ENCODE data around the gene DIP2C.
"Not testable (repeated sequence)": the region's sequence is repeated elsewhere in the genome, so short reads cannot be mapped to it uniquely, and the experiment has no call there.

The DIP2C gene

DNA sequence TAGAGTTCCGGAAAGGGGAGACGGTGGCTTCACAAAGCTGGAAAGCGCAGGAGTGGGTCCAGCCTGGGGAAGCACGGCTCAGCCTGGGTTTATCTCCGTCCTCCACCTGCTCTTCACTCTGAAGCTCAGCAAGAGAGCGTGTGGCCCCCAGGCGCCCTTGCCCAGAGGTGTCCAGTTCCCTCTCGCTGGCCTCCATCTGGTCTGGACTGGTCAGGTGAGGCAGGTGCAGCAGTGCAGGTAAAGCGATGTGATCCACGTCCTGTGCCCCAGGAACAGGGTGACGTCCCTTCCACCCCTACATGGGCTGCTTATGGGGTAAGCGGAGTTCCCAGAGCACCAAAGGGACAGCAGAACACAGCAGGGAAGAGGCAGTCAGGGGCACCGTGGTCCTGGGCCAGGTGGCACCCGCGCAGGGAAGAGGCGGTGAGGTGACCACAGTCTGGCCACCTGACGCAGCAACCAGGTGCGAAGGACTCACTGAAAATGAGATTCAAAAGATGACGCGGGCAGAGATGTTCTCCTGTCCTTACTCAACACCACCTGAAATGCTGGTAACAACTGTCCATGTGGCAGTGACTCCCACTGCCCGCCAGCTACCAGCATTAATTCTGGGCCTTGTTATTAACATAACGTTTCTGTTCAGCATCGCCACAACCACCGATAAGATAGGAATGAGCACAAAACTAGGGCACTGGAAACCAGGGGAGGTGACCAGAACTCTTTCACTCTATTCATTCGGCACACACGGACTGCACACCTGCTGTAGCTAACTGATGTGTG, 33.0 kb upstream of the DIP2C start:
- Histone ChIP-seq H3K27ac (ENCODE audit: low read length) (no peak overlapping the region), H3K27me3 (ENCODE audit: control insufficient read depth in 1 of 2, insufficient read depth in 2 of 2, low read length in 2 of 2) (no peaks in the 10 kb centered on the region), H3K4me1 (ENCODE audit: control insufficient read depth, insufficient read depth, low read length) (no peaks in the 10 kb centered on the region), H3K36me3 (ENCODE audit: control insufficient read depth in 2 of 2, insufficient read depth in 2 of 2, low read length in 2 of 2) (no peaks in the 10 kb centered on the region), H3K9ac (ENCODE audit: low read length in 2 of 2) (no peak overlapping the region), H3K9me3 (ENCODE audit: control insufficient read depth in 2 of 2, low read length in 2 of 2) (no peaks in the 10 kb centered on the region), H3K4me3 (ENCODE audit: low read length in 2 of 2) (no peak overlapping the region)

GRCh38 chr10:718143-718700, 28.8 kb upstream of the DIP2C start:
- Histone ChIP-seq H3K36me3 (ENCODE audit: control insufficient read depth in 2 of 2, insufficient read depth in 2 of 2, low read length in 2 of 2) (no peaks in the 10 kb centered on the region), H3K4me1 (ENCODE audit: control insufficient read depth, insufficient read depth, low read length) (no peaks in the 10 kb centered on the region), H3K9ac (ENCODE audit: low read length in 2 of 2) (no peak overlapping the region), H3K27ac (ENCODE audit: low read length) (no peak overlapping the region), H3K9me3 (ENCODE audit: control insufficient read depth in 2 of 2, low read length in 2 of 2) (peaks cover 12 to 13% of the 10 kb centered on the region in 2 donors), H3K4me3 (ENCODE audit: low read length in 2 of 2) (no peak overlapping the region), H3K27me3 (ENCODE audit: control insufficient read depth in 1 of 2, insufficient read depth in 2 of 2, low read length in 2 of 2) (no peaks in the 10 kb centered on the region)

- peaks cover 15 to 16% of the 10 kb centered on the region in 2 donors for H3K9me3 ChIP-seq (ENCODE audit: control insufficient read depth in 2 of 2, low read length in 2 of 2)
- no peak overlapping the region for H3K4me3 ChIP-seq (ENCODE audit: low read length in 2 of 2)
- no peak overlapping the region for H3K9ac ChIP-seq (ENCODE audit: low read length in 2 of 2)
- H3K27ac ChIP-seq (ENCODE audit: low read length) = no peak overlapping the region
- H3K36me3 ChIP-seq (ENCODE audit: control insufficient read depth in 2 of 2, insufficient read depth in 2 of 2, low read length in 2 of 2) = no peaks in the 10 kb centered on the region
- H3K27me3 ChIP-seq (ENCODE audit: control insufficient read depth in 1 of 2, insufficient read depth in 2 of 2, low read length in 2 of 2) = no peaks in the 10 kb centered on the region
- H3K4me1 ChIP-seq (ENCODE audit: control insufficient read depth, insufficient read depth, low read length) = no peaks in the 10 kb centered on the region
These were observed 28.0 kb upstream of the DIP2C start for GRCh38 chr10:717458-717857.

GRCh38 chr10:716821-717220, 27.4 kb upstream of the DIP2C start:
- H3K9ac ChIP-seq (ENCODE audit: low read length in 2 of 2) = no peak overlapping the region
- no peaks in the 10 kb centered on the region for H3K36me3 ChIP-seq (ENCODE audit: control insufficient read depth in 2 of 2, insufficient read depth in 2 of 2, low read length in 2 of 2)
- H3K4me3 ChIP-seq (ENCODE audit: low read length in 2 of 2) = no peak overlapping the region
- no peaks in the 10 kb centered on the region for H3K4me1 ChIP-seq (ENCODE audit: control insufficient read depth, insufficient read depth, low read length)
- H3K27me3 ChIP-seq (ENCODE audit: control insufficient read depth in 1 of 2, insufficient read depth in 2 of 2, low read length in 2 of 2) = no peaks in the 10 kb centered on the region
- H3K9me3 ChIP-seq (ENCODE audit: control insufficient read depth in 2 of 2, low read length in 2 of 2) = peaks cover 15 to 16% of the 10 kb centered on the region in 2 donors
- no peak overlapping the region for H3K27ac ChIP-seq (ENCODE audit: low read length)

DNA sequence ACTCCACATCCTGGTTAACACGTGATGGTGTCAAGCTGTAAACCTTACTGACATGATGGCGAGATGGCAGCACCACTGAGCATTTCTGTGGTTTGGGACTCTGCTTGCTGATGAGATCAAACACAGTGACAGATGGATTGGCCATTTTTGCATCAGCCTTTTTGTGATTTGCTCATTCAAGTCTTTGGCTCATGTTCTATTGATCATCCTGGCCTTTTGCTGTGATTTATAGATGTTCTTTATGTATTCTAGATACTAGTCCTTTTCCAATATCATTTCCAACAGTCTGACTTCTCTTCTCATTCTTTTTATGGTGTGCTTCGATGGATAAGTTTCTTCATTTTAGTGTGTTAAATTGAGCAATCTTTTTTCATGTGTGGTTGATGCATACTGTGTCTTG, 24.7 kb upstream of the DIP2C start:
- Histone ChIP-seq H3K9me3 (ENCODE audit: control insufficient read depth in 2 of 2, low read length in 2 of 2) (peaks cover 15 to 16% of the 10 kb centered on the region in 2 donors), H3K9ac (ENCODE audit: low read length in 2 of 2) (no peak overlapping the region), H3K4me3 (ENCODE audit: low read length in 2 of 2) (no peak overlapping the region), H3K36me3 (ENCODE audit: control insufficient read depth in 2 of 2, insufficient read depth in 2 of 2, low read length in 2 of 2) (no peaks in the 10 kb centered on the region), H3K27me3 (ENCODE audit: control insufficient read depth in 1 of 2, insufficient read depth in 2 of 2, low read length in 2 of 2) (no peaks in the 10 kb centered on the region), H3K27ac (ENCODE audit: low read length) (no peak overlapping the region), H3K4me1 (ENCODE audit: control insufficient read depth, insufficient read depth, low read length) (no peaks in the 10 kb centered on the region)

DNA sequence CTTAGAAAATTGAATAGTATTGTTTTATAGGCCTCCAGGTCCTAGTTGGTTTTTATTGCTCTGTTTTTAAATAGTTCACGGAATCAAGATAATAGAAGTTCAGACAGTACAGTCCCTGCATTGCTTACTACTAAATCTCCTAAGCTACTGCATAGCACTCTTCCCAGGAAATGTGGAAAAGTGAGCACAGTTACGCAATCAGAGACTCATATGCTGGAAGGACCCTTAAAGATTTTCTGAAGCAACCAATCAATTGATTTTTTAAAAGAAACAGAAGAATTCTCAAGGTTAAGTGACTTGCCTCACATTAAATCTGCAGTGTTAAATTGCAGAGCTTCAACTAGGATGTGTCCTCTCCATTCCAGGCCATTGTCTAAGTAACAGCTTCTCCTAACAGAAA, 23.1 kb upstream of the DIP2C start:
- H3K9ac ChIP-seq (ENCODE audit: low read length in 2 of 2) = no peak overlapping the region
- no peaks in the 10 kb centered on the region for H3K4me1 ChIP-seq (ENCODE audit: control insufficient read depth, insufficient read depth, low read length)
- H3K36me3 ChIP-seq (ENCODE audit: control insufficient read depth in 2 of 2, insufficient read depth in 2 of 2, low read length in 2 of 2) = no peaks in the 10 kb centered on the region
- no peak overlapping the region for H3K4me3 ChIP-seq (ENCODE audit: low read length in 2 of 2)
- peaks cover 15 to 16% of the 10 kb centered on the region in 2 donors for H3K9me3 ChIP-seq (ENCODE audit: control insufficient read depth in 2 of 2, low read length in 2 of 2)
- H3K27me3 ChIP-seq (ENCODE audit: control insufficient read depth in 1 of 2, insufficient read depth in 2 of 2, low read length in 2 of 2) = no peaks in the 10 kb centered on the region
- H3K27ac ChIP-seq (ENCODE audit: low read length) = no peak overlapping the region

DNA sequence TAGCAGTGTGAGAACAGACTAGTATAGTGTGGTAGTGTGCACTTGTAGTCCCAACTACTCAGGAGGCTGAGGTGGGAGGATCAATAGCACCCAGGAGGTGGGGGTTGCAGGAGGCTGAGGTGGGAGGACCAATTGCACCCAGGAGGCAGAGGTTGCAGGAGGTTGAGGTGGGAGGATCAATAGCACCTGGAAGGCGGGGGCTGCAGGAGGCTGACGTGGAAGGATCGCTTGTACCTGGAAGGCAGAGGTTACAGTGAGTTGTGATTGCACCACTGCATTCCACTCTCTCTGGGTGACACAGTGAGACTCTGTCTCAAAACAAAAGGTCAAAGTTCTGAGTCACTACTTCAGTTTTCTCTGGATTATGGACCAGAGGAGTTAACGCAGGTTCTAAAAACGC, 22.6 kb upstream of the DIP2C start:
- no peaks in the 10 kb centered on the region for H3K4me1 ChIP-seq (ENCODE audit: control insufficient read depth, insufficient read depth, low read length)
- no peaks in the 10 kb centered on the region for H3K36me3 ChIP-seq (ENCODE audit: control insufficient read depth in 2 of 2, insufficient read depth in 2 of 2, low read length in 2 of 2)
- H3K9ac ChIP-seq (ENCODE audit: low read length in 2 of 2) = no peak overlapping the region
- H3K27ac ChIP-seq (ENCODE audit: low read length) = no peak overlapping the region
- H3K4me3 ChIP-seq (ENCODE audit: low read length in 2 of 2) = no peak overlapping the region
- no peaks in the 10 kb centered on the region for H3K27me3 ChIP-seq (ENCODE audit: control insufficient read depth in 1 of 2, insufficient read depth in 2 of 2, low read length in 2 of 2)
- H3K9me3 ChIP-seq (ENCODE audit: control insufficient read depth in 2 of 2, low read length in 2 of 2) = peaks cover 15 to 16% of the 10 kb centered on the region in 2 donors

DNA sequence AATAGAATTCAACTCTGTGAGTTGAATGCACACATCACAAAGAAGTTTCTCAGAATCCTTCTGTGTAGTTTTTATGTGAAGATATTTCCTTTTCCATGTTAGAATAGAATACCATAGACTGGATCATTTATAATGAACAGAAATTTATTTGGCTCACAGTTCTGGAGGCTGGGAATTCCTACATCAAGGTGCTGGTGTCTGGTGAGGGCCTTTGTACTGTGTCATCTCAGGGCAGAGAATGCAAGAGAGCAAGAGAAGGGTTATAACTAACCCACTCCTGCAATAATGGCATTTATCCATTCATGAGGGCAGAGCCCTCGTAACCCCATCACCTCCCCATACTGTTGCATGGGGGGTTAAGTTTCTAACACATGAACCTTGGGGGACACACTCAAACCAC, 18.4 kb upstream of the DIP2C start:
- Histone ChIP-seq H3K36me3 (ENCODE audit: control insufficient read depth in 2 of 2, insufficient read depth in 2 of 2, low read length in 2 of 2) (no peaks in the 10 kb centered on the region), H3K9ac (ENCODE audit: low read length in 2 of 2) (no peak overlapping the region), H3K4me3 (ENCODE audit: low read length in 2 of 2) (no peak overlapping the region), H3K9me3 (ENCODE audit: control insufficient read depth in 2 of 2, low read length in 2 of 2) (peaks cover 0 to 1% of the 10 kb centered on the region in 2 donors), H3K4me1 (ENCODE audit: control insufficient read depth, insufficient read depth, low read length) (no peaks in the 10 kb centered on the region), H3K27ac (ENCODE audit: low read length) (no peak overlapping the region), H3K27me3 (ENCODE audit: control insufficient read depth in 1 of 2, insufficient read depth in 2 of 2, low read length in 2 of 2) (peaks cover 2 to 3% of the 10 kb centered on the region in 2 donors)

- H3K4me1 ChIP-seq (ENCODE audit: control insufficient read depth, insufficient read depth, low read length) = no peaks in the 10 kb centered on the region
- no peaks in the 10 kb centered on the region for H3K9me3 ChIP-seq (ENCODE audit: control insufficient read depth in 2 of 2, low read length in 2 of 2)
- H3K9ac ChIP-seq (ENCODE audit: low read length in 2 of 2) = no peak overlapping the region
- H3K27me3 ChIP-seq (ENCODE audit: control insufficient read depth in 1 of 2, insufficient read depth in 2 of 2, low read length in 2 of 2) = peaks cover 2 to 3% of the 10 kb centered on the region in 2 donors
- no peak overlapping the region for H3K4me3 ChIP-seq (ENCODE audit: low read length in 2 of 2)
- H3K27ac ChIP-seq (ENCODE audit: low read length) = no peak overlapping the region
- no peaks in the 10 kb centered on the region for H3K36me3 ChIP-seq (ENCODE audit: control insufficient read depth in 2 of 2, insufficient read depth in 2 of 2, low read length in 2 of 2)
These were observed 18.0 kb upstream of the DIP2C start for GRCh38 chr10:707456-707855.

DNA sequence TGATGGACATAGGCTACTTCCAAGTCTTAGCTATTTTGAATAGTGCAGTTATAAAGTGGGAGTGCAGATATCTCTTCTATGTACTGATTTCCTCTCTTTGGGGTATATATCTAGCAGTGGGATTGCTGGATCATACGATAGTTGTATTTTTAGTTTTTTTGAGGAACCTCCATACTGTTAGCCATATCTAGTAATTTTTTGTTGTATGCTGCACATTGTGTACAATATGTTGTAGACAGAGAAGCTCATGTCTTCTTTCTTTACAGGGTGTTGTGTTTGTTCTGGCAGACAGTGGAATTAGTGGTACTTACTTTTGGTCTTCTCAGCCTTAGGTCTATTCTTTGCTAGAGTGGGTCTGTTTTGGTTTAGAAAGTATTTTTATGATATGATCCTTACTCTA, 13.7 kb upstream of the DIP2C start:
- Histone ChIP-seq H3K27ac (ENCODE audit: low read length) (no peak overlapping the region), H3K4me1 (ENCODE audit: control insufficient read depth, insufficient read depth, low read length) (no peaks in the 10 kb centered on the region), H3K9ac (ENCODE audit: low read length in 2 of 2) (no peak overlapping the region)

GRCh38 chr10:700183-700582, 10.7 kb upstream of the DIP2C start:
- H3K27ac ChIP-seq (ENCODE audit: low read length); H3K4me3 ChIP-seq (ENCODE audit: low read length in 2 of 2); H3K36me3 ChIP-seq (ENCODE audit: control insufficient read depth in 2 of 2, insufficient read depth in 2 of 2, low read length in 2 of 2); H3K9me3 ChIP-seq (ENCODE audit: control insufficient read depth in 2 of 2, low read length in 2 of 2); H3K27me3 ChIP-seq (ENCODE audit: control insufficient read depth in 1 of 2, insufficient read depth in 2 of 2, low read length in 2 of 2); H3K9ac ChIP-seq (ENCODE audit: low read length in 2 of 2); H3K4me1 ChIP-seq (ENCODE audit: control insufficient read depth, insufficient read depth, low read length): not testable (repeated sequence)

More for the DNA sequence above, 13.7 kb upstream of the DIP2C start:
- peaks cover 3 to 9% of the 10 kb centered on the region in 2 donors for H3K27me3 ChIP-seq (ENCODE audit: control insufficient read depth in 1 of 2, insufficient read depth in 2 of 2, low read length in 2 of 2)
- H3K9me3 ChIP-seq (ENCODE audit: control insufficient read depth in 2 of 2, low read length in 2 of 2) = no peaks in the 10 kb centered on the region
- H3K36me3 ChIP-seq (ENCODE audit: control insufficient read depth in 2 of 2, insufficient read depth in 2 of 2, low read length in 2 of 2) = no peaks in the 10 kb centered on the region
- no peak overlapping the region for H3K4me3 ChIP-seq (ENCODE audit: low read length in 2 of 2)
